CD4-positive, alpha-beta T cell treated with Interleukin-2 at 100 ng/mL for 4 hours (primary cell): ENCODE results near the gene SLC26A2.
A peak's percentile ranks its signal among the peaks of the same experiment; 100 is the strongest.
"Not testable (repeated sequence)": the region's sequence is repeated elsewhere in the genome, so short reads cannot be mapped to it uniquely, and the experiment has no call there.

Experiments used
- DNase-seq: peaks from one replicate; pipeline ENCODE4 v3.0.0-alpha.2; 2020; ENCODE audit warnings: low spot score

The SLC26A2 gene

GRCh38 chr5:149937610-149938009 lies 22.9 kb upstream of the SLC26A2 start:
- DNase-seq: no peak

- no peak for DNase-seq
Measured at GRCh38 chr5:149938279-149938678, 22.3 kb upstream of the SLC26A2 start.

- DNase-seq: no peak
Measured at GRCh38 chr5:149938791-149939358, 21.7 kb upstream of the SLC26A2 start.

- no peak for DNase-seq
Measured at GRCh38 chr5:149939546-149939945, 21.0 kb upstream of the SLC26A2 start.

GRCh38 chr5:149940077-149940574 lies 20.4 kb upstream of the SLC26A2 start:
- no peak for DNase-seq

GRCh38 chr5:149940941-149941644 lies 19.5 kb upstream of the SLC26A2 start:
- DNase-seq: no peak

GRCh38 chr5:149941795-149942194 lies 18.8 kb upstream of the SLC26A2 start:
- DNase-seq: no peak

- DNase-seq: no peak
Measured at GRCh38 chr5:149942199-149942598, 18.4 kb upstream of the SLC26A2 start.

- not testable (repeated sequence) for DNase-seq
Measured at GRCh38 chr5:149942741-149943169, 17.8 kb upstream of the SLC26A2 start.

GRCh38 chr5:149943177-149943949 lies 17.2 kb upstream of the SLC26A2 start:
- DNase-seq: not testable (repeated sequence)

- no peak for DNase-seq
Measured at GRCh38 chr5:149944666-149945065, 15.9 kb upstream of the SLC26A2 start, which contains the start of gene PDE6A. PDE6A (minus strand) TSS chr5:149944793; CDS start chr5:149944673, 120 bp downstream.

- DNase-seq: no peak
Measured at GRCh38 chr5:149946118-149946517, 14.4 kb upstream of the SLC26A2 start.

- no peak for DNase-seq
Measured at GRCh38 chr5:149948993-149949392, 11.6 kb upstream of the SLC26A2 start.

- no peak for DNase-seq
Measured at GRCh38 chr5:149951138-149951749, 9.3 kb upstream of the SLC26A2 start.

GRCh38 chr5:149953436-149954121 lies 7.0 kb upstream of the SLC26A2 start:
- no peak for DNase-seq

GRCh38 chr5:149954798-149955197 lies 5.8 kb upstream of the SLC26A2 start:
- no peak for DNase-seq

GRCh38 chr5:149956685-149957084 lies 3.9 kb upstream of the SLC26A2 start:
- no peak for DNase-seq

- DNase-seq: no peak
Measured at GRCh38 chr5:149957855-149958254, 2.7 kb upstream of the SLC26A2 start.

GRCh38 chr5:149959406-149960236 lies 937 bp upstream of the SLC26A2 start:
- peak; percentile 72 for DNase-seq

- DNase-seq: no peak
Measured at GRCh38 chr5:149961186-149961685, 678 bp downstream of the SLC26A2 start.
